Measurements from ENCODE around the gene UBE4B. TPM values are rescaled to one million over a fixed set of nuclear protein-coding genes. Genes with fewer than 3 reads are reported as not detected.

UBE4B gene
- total RNA-seq (27.3 TPM), polyA plus RNA-seq (ENCODE audit: insufficient read depth in 1 of 8, insufficient read length in 8 of 8, low replicate concordance in 1 of 8) (10 to 100 TPM; 35.7 to 45.1 (median 42.1) TPM)
- long read RNA-seq, donor 1, partial matches to known transcripts = 11 of 11 reads
- long read RNA-seq, donor 1, other reads (novel, unspliced or antisense) = 0 of 11 reads
- long read RNA-seq, donor 2 = 0 reads
- long read RNA-seq, donor 3, partial matches to known transcripts = 35 of 36 reads
- long read RNA-seq, donor 3, other reads (novel, unspliced or antisense) = 0 of 36 reads
- long read RNA-seq, donor 4, full-length matches to known transcripts = 1 of 8 reads
- long read RNA-seq, donor 4, partial matches to known transcripts = 7 of 8 reads
- long read RNA-seq, donor 4, other reads (novel, unspliced or antisense) = 0 of 8 reads
- long read RNA-seq, donor 5, partial matches to known transcripts = 34 of 34 reads
- long read RNA-seq, donor 5, other reads (novel, unspliced or antisense) = 0 of 34 reads
- long read RNA-seq, donor 6, partial matches to known transcripts = 30 of 31 reads
- long read RNA-seq, donor 6, other reads (novel, unspliced or antisense) = 0 of 31 reads
- long read RNA-seq, donor 7, partial matches to known transcripts = 5 of 6 reads
- long read RNA-seq, donor 7, other reads (novel, unspliced or antisense) = 0 of 6 reads
- long read RNA-seq, donor 8, partial matches to known transcripts = 5 of 5 reads
- long read RNA-seq, donor 8, other reads (novel, unspliced or antisense) = 0 of 5 reads
- long read RNA-seq, donor 9, partial matches to known transcripts = 8 of 10 reads
- long read RNA-seq, donor 9, other reads (novel, unspliced or antisense) = 0 of 10 reads
- long read RNA-seq, donor 10, full-length matches to known transcripts = 2 of 9 reads
- long read RNA-seq, donor 10, partial matches to known transcripts = 7 of 9 reads
- long read RNA-seq, donor 10, other reads (novel, unspliced or antisense) = 0 of 9 reads
- long read RNA-seq, donor 11, partial matches to known transcripts = 10 of 11 reads
- long read RNA-seq, donor 11, other reads (novel, unspliced or antisense) = 0 of 11 reads

- Histone ChIP-seq H3K4me3 (ENCODE audit: low read length) (peak within 1 kb of the TSS; percentile 92), H3K27me3 (ENCODE audit: control insufficient read depth, insufficient read depth, low read length) (no peaks in the 10 kb centered on the region), H3K27ac (ENCODE audit: low read length) (peak within 1 kb of the TSS; percentile 96), H3K4me1 (ENCODE audit: control insufficient read depth, insufficient read depth, low read length) (peaks cover 5% of the 10 kb centered on the region), H3K36me3 (ENCODE audit: control insufficient read depth, insufficient read depth, low read length) (peaks cover 2% of the 10 kb centered on the region), H3K9me3 (replicated peaks; ENCODE audit: control insufficient read depth, low read depth, low read length) (no peaks in the 10 kb centered on the region)
- under 1% methylated on average over 60 of the region's 73 CpGs for WGBS (ENCODE audit: insufficient coverage)
- DNase-seq = peak; percentile 99
These were observed at the start of gene UBE4B for GRCh38 chr1:10032590-10033358. Gene UBE4B, plus strand, starts transcription at chr1:10032958. Its CDS starts 713 bp downstream, at chr1:10033671.

GRCh38 chr1:9984253-9984652, 48.5 kb upstream of the UBE4B start:
- Histone ChIP-seq H3K27ac (ENCODE audit: low read length) (no peak overlapping the region), H3K9me3 (replicated peaks; ENCODE audit: control insufficient read depth, low read depth, low read length) (no peaks in the 10 kb centered on the region), H3K27me3 (ENCODE audit: control insufficient read depth, insufficient read depth, low read length) (no peaks in the 10 kb centered on the region), H3K4me1 (ENCODE audit: control insufficient read depth, insufficient read depth, low read length) (no peaks in the 10 kb centered on the region), H3K36me3 (ENCODE audit: control insufficient read depth, insufficient read depth, low read length) (peaks cover 18% of the 10 kb centered on the region), H3K4me3 (ENCODE audit: low read length) (no peak overlapping the region)
- no peak for DNase-seq
- WGBS (ENCODE audit: insufficient coverage) = 85% methylated on average over 2 of the region's 5 CpGs

- WGBS (ENCODE audit: insufficient coverage) = 63% methylated on average over 2 of the region's 6 CpGs
- Histone ChIP-seq H3K27ac (ENCODE audit: low read length) (no peak overlapping the region), H3K4me3 (ENCODE audit: low read length) (no peak overlapping the region), H3K4me1 (ENCODE audit: control insufficient read depth, insufficient read depth, low read length) (no peaks in the 10 kb centered on the region), H3K27me3 (ENCODE audit: control insufficient read depth, insufficient read depth, low read length) (no peaks in the 10 kb centered on the region), H3K9me3 (replicated peaks; ENCODE audit: control insufficient read depth, low read depth, low read length) (no peaks in the 10 kb centered on the region), H3K36me3 (ENCODE audit: control insufficient read depth, insufficient read depth, low read length) (peaks cover 17% of the 10 kb centered on the region)
- no peak for DNase-seq
These were observed 47.8 kb upstream of the UBE4B start for GRCh38 chr1:9985001-9985400.

GRCh38 chr1:9989773-9990172, 43.0 kb upstream of the UBE4B start:
- H3K27me3 ChIP-seq (ENCODE audit: control insufficient read depth, insufficient read depth, low read length) = peaks cover 3% of the 10 kb centered on the region
- H3K4me3 ChIP-seq (ENCODE audit: low read length) = no peak overlapping the region
- no peaks in the 10 kb centered on the region for H3K36me3 ChIP-seq (ENCODE audit: control insufficient read depth, insufficient read depth, low read length)
- 87% methylated on average over 5 of the region's 5 CpGs for WGBS (ENCODE audit: insufficient coverage)
- no peaks in the 10 kb centered on the region for H3K9me3 ChIP-seq (replicated peaks; ENCODE audit: control insufficient read depth, low read depth, low read length)
- no peak for DNase-seq
- no peak overlapping the region for H3K27ac ChIP-seq (ENCODE audit: low read length)
- no peaks in the 10 kb centered on the region for H3K4me1 ChIP-seq (ENCODE audit: control insufficient read depth, insufficient read depth, low read length)

GRCh38 chr1:9990944-9991343, 41.8 kb upstream of the UBE4B start:
- no CpG with 5 or more reads among the region's 2 CpGs for WGBS (ENCODE audit: insufficient coverage)
- Histone ChIP-seq H3K4me3 (ENCODE audit: low read length) (no peak overlapping the region), H3K27me3 (ENCODE audit: control insufficient read depth, insufficient read depth, low read length) (peaks cover 9% of the 10 kb centered on the region), H3K4me1 (ENCODE audit: control insufficient read depth, insufficient read depth, low read length) (no peaks in the 10 kb centered on the region), H3K9me3 (replicated peaks; ENCODE audit: control insufficient read depth, low read depth, low read length) (no peaks in the 10 kb centered on the region), H3K36me3 (ENCODE audit: control insufficient read depth, insufficient read depth, low read length) (no peaks in the 10 kb centered on the region), H3K27ac (ENCODE audit: low read length) (no peak overlapping the region)
- peak; percentile 27 for DNase-seq

- no CpG with 5 or more reads among the region's 5 CpGs for WGBS (ENCODE audit: insufficient coverage)
- H3K27me3 ChIP-seq (ENCODE audit: control insufficient read depth, insufficient read depth, low read length) = peaks cover 28% of the 10 kb centered on the region
- H3K4me3 ChIP-seq (ENCODE audit: low read length) = no peak overlapping the region
- no peak overlapping the region for H3K27ac ChIP-seq (ENCODE audit: low read length)
- H3K4me1 ChIP-seq (ENCODE audit: control insufficient read depth, insufficient read depth, low read length) = peaks cover 3% of the 10 kb centered on the region
- H3K9me3 ChIP-seq (replicated peaks; ENCODE audit: control insufficient read depth, low read depth, low read length) = no peaks in the 10 kb centered on the region
- H3K36me3 ChIP-seq (ENCODE audit: control insufficient read depth, insufficient read depth, low read length) = no peaks in the 10 kb centered on the region
- no peak for DNase-seq
These were observed 39.8 kb upstream of the UBE4B start for GRCh38 chr1:9992910-9993309.

- no peak overlapping the region for H3K27ac ChIP-seq (ENCODE audit: low read length)
- no peak for DNase-seq
- no peak overlapping the region for H3K4me3 ChIP-seq (ENCODE audit: low read length)
- peaks cover 3% of the 10 kb centered on the region for H3K4me1 ChIP-seq (ENCODE audit: control insufficient read depth, insufficient read depth, low read length)
- 75% methylated on average over 6 of the region's 7 CpGs for WGBS (ENCODE audit: insufficient coverage)
- H3K9me3 ChIP-seq (replicated peaks; ENCODE audit: control insufficient read depth, low read depth, low read length) = peaks cover under 1% of the 10 kb centered on the region
- no peaks in the 10 kb centered on the region for H3K36me3 ChIP-seq (ENCODE audit: control insufficient read depth, insufficient read depth, low read length)
- H3K27me3 ChIP-seq (ENCODE audit: control insufficient read depth, insufficient read depth, low read length) = peaks cover 35% of the 10 kb centered on the region
These were observed 39.1 kb upstream of the UBE4B start for GRCh38 chr1:9993561-9994075.

GRCh38 chr1:9996624-9997582, 35.9 kb upstream of the UBE4B start, which contains the start of gene RBP7:
Gene RBP7, plus strand, starts transcription at chr1:9997228. Its CDS starts 31 bp downstream, at chr1:9997259.
- WGBS (ENCODE audit: insufficient coverage) = 1% methylated on average over 63 of the region's 71 CpGs
- Histone ChIP-seq H3K9me3 (replicated peaks; ENCODE audit: control insufficient read depth, low read depth, low read length) (peaks cover 2% of the 10 kb centered on the region), H3K27me3 (ENCODE audit: control insufficient read depth, insufficient read depth, low read length) (peaks cover 45% of the 10 kb centered on the region), H3K36me3 (ENCODE audit: control insufficient read depth, insufficient read depth, low read length) (no peaks in the 10 kb centered on the region), H3K4me1 (ENCODE audit: control insufficient read depth, insufficient read depth, low read length) (peaks cover 3% of the 10 kb centered on the region), H3K4me3 (ENCODE audit: low read length) (peak within 1 kb of the TSS; percentile 22), H3K27ac (ENCODE audit: low read length) (no peak within 1 kb of the TSS)
- peak; percentile 12 for DNase-seq
